MCF 10A (cell line): ENCODE results near the gene DCHS1. TPM values are rescaled to one million over a fixed set of nuclear protein-coding genes. Genes with fewer than 3 reads are reported as not detected.

ENCODE experiments used
- BruUV-seq: library from RNA; stranded (reverse); fragments of 400-500 nt; replicated peaks from 2 replicates; lab custom pipeline; 2021; lab: Mats Ljungman, UMichigan
- CTCF ChIA-PET: fragments of 300-600 bp; sonication (Branson Sonifier 250); formaldehyde crosslinking; extraction: SDS; loops from one replicate; lab custom pipeline; 2021; ENCODE audit warnings: antibody characterized with exemption, inconsistent platforms; lab: Yijun Ruan, JAX
- POLR2A ChIA-PET: fragments of 300-600, 350-650 bp; sonication (Branson Sonifier 250); formaldehyde crosslinking; extraction: SDS; loops from one replicate; lab custom pipeline; 2020; ENCODE audit warnings: antibody characterized with exemption, inconsistent platforms; lab: Yijun Ruan, JAX
- DNase-seq: peaks from one replicate; pipeline ENCODE4 v3.0.0-alpha.2; 2018; ENCODE audit not compliant: unreplicated experiment
- H3K27ac Mint-ChIP-seq: one replicate; pipeline ENCODE4 v1.8.0; 2022; ENCODE audit warnings: mild to moderate bottlenecking, low read depth, mixed read lengths; ENCODE audit not compliant: unreplicated experiment
- H3K27me3 Mint-ChIP-seq: one replicate; pipeline ENCODE4 v1.8.0; 2022; ENCODE audit warnings: mixed read lengths; ENCODE audit not compliant: insufficient read depth, unreplicated experiment
- H3K36me3 Mint-ChIP-seq: one replicate; pipeline ENCODE4 v1.8.0; 2022; ENCODE audit warnings: mild to moderate bottlenecking, moderate library complexity, mixed read lengths; ENCODE audit not compliant: insufficient read depth, unreplicated experiment
- H3K4me1 Mint-ChIP-seq: one replicate; pipeline ENCODE4 v1.8.0; 2022; ENCODE audit warnings: mixed read lengths; ENCODE audit not compliant: insufficient read depth, unreplicated experiment
- H3K4me3 Mint-ChIP-seq: one replicate; pipeline ENCODE4 v1.8.0; 2022; ENCODE audit warnings: mild to moderate bottlenecking, moderate library complexity, mixed read lengths; ENCODE audit not compliant: unreplicated experiment
- H3K9me3 Mint-ChIP-seq: one replicate; pipeline ENCODE4 v1.8.0; 2022; ENCODE audit warnings: mixed read lengths; ENCODE audit not compliant: unreplicated experiment
- intact Hi-C: fragments of 100-400 bp; cut with micrococcal nuclease; formaldehyde crosslinking; loops from 2 replicates; pipeline ENCODE4 v1.14.1; 2022
- total RNA-seq: library from RNA; stranded (reverse); gene quantifications from 2 replicates; pipeline ENCODE4 v1.2.3, GENCODE V29; 2022
- TF ChIP-seq, protein P1 (sequence below): fragments of 200-600 bp; IDR thresholded peaks from one replicate; pipeline ENCODE4 v1.8.0; 2022; ENCODE audit warnings: antibody characterized with exemption, mild to moderate bottlenecking; ENCODE audit not compliant: unreplicated experiment

DCHS1 gene
- total RNA-seq, 1 experiment from 2014 or later: 0.19 TPM

DNA sequence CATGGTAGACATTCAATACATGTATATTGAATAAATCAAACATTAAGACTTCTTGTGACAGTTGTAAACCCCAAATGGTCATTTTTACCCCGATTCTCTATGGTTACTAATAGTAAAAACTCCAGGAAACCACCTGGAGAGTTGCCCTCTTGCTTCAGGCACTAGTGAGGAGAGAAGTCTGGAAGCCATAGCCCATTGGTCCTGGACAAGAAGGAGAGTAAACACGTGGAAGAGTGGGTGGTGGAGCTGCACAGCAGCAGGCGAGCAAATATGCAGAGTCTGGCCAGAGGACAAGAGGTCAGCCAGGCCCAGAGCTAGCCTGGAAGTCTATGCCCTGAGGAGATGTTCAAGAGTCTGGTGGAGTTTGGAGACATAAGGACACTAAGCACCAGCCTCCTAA lies 17.7 kb downstream of the DCHS1 start:
- POLR2A ChIA-PET: interaction anchor here (0.6 to 1.9 kb wide), 2 partner anchors 19 to 557 kb away, joined by 4 read pairs; partner anchors contain the start of gene TPP1
- no peaks in the 10 kb centered on the region for H3K36me3 Mint-ChIP-seq

DNA sequence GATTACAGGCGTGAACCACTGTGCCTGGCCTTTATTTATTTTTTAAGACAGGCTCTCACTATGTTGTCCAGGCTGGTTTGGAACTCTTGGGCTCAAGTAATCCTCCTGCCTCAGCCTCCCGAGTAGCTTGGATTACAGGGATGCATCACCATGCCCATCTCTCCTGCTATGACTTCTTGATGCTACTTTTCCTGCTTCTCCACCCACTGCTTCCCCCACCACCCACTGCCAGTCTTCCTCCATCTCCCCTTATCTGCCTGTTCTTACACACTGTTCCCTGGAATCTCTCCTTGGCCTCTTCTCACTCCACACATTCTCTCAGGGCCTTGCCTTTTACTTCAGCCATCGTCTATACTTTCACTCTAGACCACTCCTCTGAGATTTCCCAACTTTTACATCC lies 19.1 kb downstream of the DCHS1 start:
- ChIA-PET POLR2A (no interaction called here), CTCF (interaction anchor here (0.9 to 1.8 kb wide), 2 partner anchors 34 to 257 kb away, joined by 3 to 7 read pairs; no protein-coding TSS in a partner anchor)
- TF ChIP-seq, protein P1, sequence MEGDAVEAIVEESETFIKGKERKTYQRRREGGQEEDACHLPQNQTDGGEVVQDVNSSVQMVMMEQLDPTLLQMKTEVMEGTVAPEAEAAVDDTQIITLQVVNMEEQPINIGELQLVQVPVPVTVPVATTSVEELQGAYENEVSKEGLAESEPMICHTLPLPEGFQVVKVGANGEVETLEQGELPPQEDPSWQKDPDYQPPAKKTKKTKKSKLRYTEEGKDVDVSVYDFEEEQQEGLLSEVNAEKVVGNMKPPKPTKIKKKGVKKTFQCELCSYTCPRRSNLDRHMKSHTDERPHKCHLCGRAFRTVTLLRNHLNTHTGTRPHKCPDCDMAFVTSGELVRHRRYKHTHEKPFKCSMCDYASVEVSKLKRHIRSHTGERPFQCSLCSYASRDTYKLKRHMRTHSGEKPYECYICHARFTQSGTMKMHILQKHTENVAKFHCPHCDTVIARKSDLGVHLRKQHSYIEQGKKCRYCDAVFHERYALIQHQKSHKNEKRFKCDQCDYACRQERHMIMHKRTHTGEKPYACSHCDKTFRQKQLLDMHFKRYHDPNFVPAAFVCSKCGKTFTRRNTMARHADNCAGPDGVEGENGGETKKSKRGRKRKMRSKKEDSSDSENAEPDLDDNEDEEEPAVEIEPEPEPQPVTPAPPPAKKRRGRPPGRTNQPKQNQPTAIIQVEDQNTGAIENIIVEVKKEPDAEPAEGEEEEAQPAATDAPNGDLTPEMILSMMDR: no peak
- Mint-ChIP-seq H3K9me3 (no peaks in the 10 kb centered on the region), H3K4me1 (no peaks in the 10 kb centered on the region), H3K36me3 (no peaks in the 10 kb centered on the region), H3K4me3 (no peak overlapping the region), H3K27me3 (no peaks in the 10 kb centered on the region), H3K27ac (no peak overlapping the region)
- intact Hi-C loops: no loop called here
- no TSS peak for BruUV-seq
- no peak for DNase-seq

More for the DNA sequence above, 17.7 kb downstream of the DCHS1 start:
- intact Hi-C loops: no loop called here
- peak; percentile 29 for DNase-seq
- Mint-ChIP-seq H3K27me3 (no peaks in the 10 kb centered on the region), H3K4me3 (no peak overlapping the region), H3K27ac (no peak overlapping the region), H3K4me1 (no peaks in the 10 kb centered on the region), H3K9me3 (no peaks in the 10 kb centered on the region)
- BruUV-seq: no TSS peak
- TF ChIP-seq, protein P1: no peak
- CTCF ChIA-PET: interaction anchor here (1.1 kb wide), 1 partner anchor 68 kb away, joined by 3 read pairs; no protein-coding TSS in a partner anchor

GRCh38 chr11:6635082-6635932 lies 20.3 kb downstream of the DCHS1 start:
- H3K9me3 Mint-ChIP-seq: no peaks in the 10 kb centered on the region
- no peaks in the 10 kb centered on the region for H3K36me3 Mint-ChIP-seq
- H3K4me3 Mint-ChIP-seq: no peak overlapping the region
- CTCF ChIA-PET: interaction anchor here (1.1 to 1.8 kb wide), 2 partner anchors 33 to 256 kb away, joined by 3 to 7 read pairs; no protein-coding TSS in a partner anchor
- BruUV-seq: no TSS peak
- TF ChIP-seq, protein P1: no peak
- no peaks in the 10 kb centered on the region for H3K27me3 Mint-ChIP-seq
- intact Hi-C loops: no loop called here
- POLR2A ChIA-PET: interaction anchor here (0.6 kb wide), 1 partner anchor 10 kb away, joined by 3 read pairs; no protein-coding TSS in a partner anchor
- no peak overlapping the region for H3K27ac Mint-ChIP-seq
- no peaks in the 10 kb centered on the region for H3K4me1 Mint-ChIP-seq
- DNase-seq: no peak

DNA sequence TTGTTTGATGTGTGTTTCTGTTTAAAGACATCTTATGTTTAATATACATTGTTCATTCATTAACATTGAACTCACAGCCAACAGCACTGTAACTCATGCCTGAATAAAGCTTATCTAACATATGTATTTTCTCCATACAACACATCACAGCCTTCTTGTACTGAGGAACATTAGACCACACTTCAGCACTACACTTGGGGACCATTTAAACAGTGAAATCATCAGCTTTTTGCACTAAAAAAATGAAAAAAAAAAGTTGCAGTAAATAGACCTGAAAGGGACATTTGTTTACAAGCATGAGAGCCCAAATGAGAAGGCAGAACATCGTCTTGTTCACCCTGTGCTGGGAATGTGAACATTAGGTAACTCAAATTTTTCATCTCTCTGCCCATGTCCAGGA lies 21.1 kb downstream of the DCHS1 start:
- ChIA-PET CTCF (interaction anchor here (0.5 to 1.1 kb wide), 3 partner anchors 33 to 1375 kb away, joined by 3 read pairs; no protein-coding TSS in a partner anchor), POLR2A (no interaction called here)
- Mint-ChIP-seq H3K4me3 (no peak overlapping the region), H3K27ac (no peak overlapping the region), H3K9me3 (no peaks in the 10 kb centered on the region), H3K4me1 (no peaks in the 10 kb centered on the region), H3K27me3 (no peaks in the 10 kb centered on the region), H3K36me3 (no peaks in the 10 kb centered on the region)
- no peak for DNase-seq
- TF ChIP-seq, protein P1: no peak
- no TSS peak for BruUV-seq
- intact Hi-C loops: no loop called here
